MM.1S (cell line): Measurements from ENCODE around the gene SH2D4B.

ENCODE experiments used
- DNase-seq: peaks from one replicate; pipeline ENCODE4 v3.0.0-alpha.2; 2015
- H2AFZ ChIP-seq: fragments of 300-600 bp; sonication (generic); 2 replicates; pipeline ENCODE4 v1.6.0; 2016; ENCODE audit warnings: antibody characterized with exemption, low read length
- H3F3A ChIP-seq: fragments of 300-600 bp; sonication (generic); 2 replicates; pipeline ENCODE4 v1.6.1; 2016; ENCODE audit warnings: mild to moderate bottlenecking, antibody characterized with exemption, low read length, moderate library complexity, mixed read lengths; ENCODE audit not compliant: insufficient read depth
- H3K27ac ChIP-seq: fragments of 300-600 bp; sonication (generic); 2 replicates; pipeline ENCODE4 v1.5.1; 2016; ENCODE audit warnings: mild to moderate bottlenecking, low read length
- H3K27me3 ChIP-seq: fragments of 300-600 bp; sonication (generic); replicated peaks from 2 replicates; pipeline ENCODE4 v1.6.0; 2016; ENCODE audit warnings: low read length; ENCODE audit not compliant: insufficient read depth
- H3K36me3 ChIP-seq: fragments of 300-600 bp; sonication (generic); replicated peaks from 2 replicates; pipeline ENCODE4 v1.6.1; 2016; ENCODE audit warnings: mild to moderate bottlenecking, low read length, mixed read lengths; ENCODE audit not compliant: insufficient read depth
- H3K4me1 ChIP-seq: fragments of 300-600 bp; sonication (generic); 2 replicates; pipeline ENCODE4 v1.6.1; 2016; ENCODE audit warnings: low read length, mixed read lengths
- H3K4me2 ChIP-seq: fragments of 300-600 bp; sonication (generic); 2 replicates; pipeline ENCODE4 v1.6.0; 2016; ENCODE audit warnings: low read depth, low read length
- H3K4me3 ChIP-seq: fragments of 300-600 bp; sonication (generic); 2 replicates; pipeline ENCODE4 v1.5.1; 2016; ENCODE audit warnings: low read length, mixed read lengths
- H3K79me2 ChIP-seq: fragments of 300-600 bp; sonication (generic); 2 replicates; pipeline ENCODE4 v1.6.1; 2016; ENCODE audit warnings: mixed run types, low read length, mixed read lengths
- H3K9ac ChIP-seq: fragments of 300-600 bp; sonication (generic); 2 replicates; pipeline ENCODE4 v1.6.1; 2016; ENCODE audit warnings: low read length, mixed read lengths
- H3K9me2 ChIP-seq: fragments of 300-600 bp; sonication (generic); replicated peaks from 2 replicates; pipeline ENCODE4 v1.6.1; 2016; ENCODE audit warnings: mild to moderate bottlenecking, low read length, mixed read lengths; ENCODE audit not compliant: insufficient read depth
- H3K9me3 ChIP-seq: fragments of 300-600 bp; sonication (generic); replicated peaks from 2 replicates; pipeline ENCODE4 v1.6.1; 2016; ENCODE audit warnings: mild to moderate bottlenecking, low read length, mixed read lengths; ENCODE audit not compliant: insufficient read depth
- H4K20me1 ChIP-seq: fragments of 300-600 bp; sonication (generic); 2 replicates; pipeline ENCODE4 v1.6.1; 2016; ENCODE audit warnings: mild to moderate bottlenecking, low read length, moderate library complexity, mixed read lengths; ENCODE audit not compliant: insufficient read depth
- CTCF ChIP-seq: fragments of 300-600 bp; sonication (generic); IDR thresholded peaks from 2 replicates; pipeline ENCODE4 v1.5.1; 2016; ENCODE audit warnings: antibody characterized with exemption, low read length, mixed read lengths
- EZH2 ChIP-seq: fragments of 300-600 bp; sonication (generic); optimal IDR thresholded peaks from 2 replicates; pipeline ENCODE3; 2017; ENCODE audit warnings: low read depth, mild to moderate bottlenecking, antibody characterized with exemption, low read length, mixed read lengths
- EZH2phosphoT487 ChIP-seq: fragments of 300-600 bp; sonication (generic); IDR thresholded peaks from 2 replicates; pipeline ENCODE4 v1.6.1; 2018; ENCODE audit warnings: antibody characterized with exemption, low read length

The SH2D4B gene

GRCh38 chr10:80599424-80599847, 61.7 kb downstream of the SH2D4B start:
- no peaks in the 10 kb centered on the region for H3K27me3 ChIP-seq

GRCh38 chr10:80600256-80600655, 62.6 kb downstream of the SH2D4B start:
- Histone ChIP-seq H4K20me1 (no peaks in the 10 kb centered on the region), H3K27ac (no peak overlapping the region), H3K4me1 (no peaks in the 10 kb centered on the region), H3K36me3 (no peaks in the 10 kb centered on the region), H3K4me2 (no peak overlapping the region), H3K9me2 (no peaks in the 10 kb centered on the region), H3K79me2 (no peaks in the 10 kb centered on the region), H3K4me3 (no peak overlapping the region), H3K9ac (no peak overlapping the region), H3F3A (no peaks in the 10 kb centered on the region), H3K9me3 (no peaks in the 10 kb centered on the region), H2AFZ (no peak overlapping the region), H3K27me3 (no peaks in the 10 kb centered on the region)
- DNase-seq = no peak
- TF ChIP-seq CTCF (no peak), EZH2phosphoT487 (no peak), EZH2 (no peak)

More at GRCh38 chr10:80599424-80599847, 61.7 kb downstream of the SH2D4B start:
- Histone ChIP-seq H3K9ac (no peak overlapping the region), H2AFZ (no peak overlapping the region), H3K4me2 (no peak overlapping the region), H3K36me3 (no peaks in the 10 kb centered on the region), H3K4me1 (no peaks in the 10 kb centered on the region), H3K9me3 (no peaks in the 10 kb centered on the region), H4K20me1 (no peaks in the 10 kb centered on the region), H3K27ac (no peak overlapping the region), H3K79me2 (no peaks in the 10 kb centered on the region), H3K9me2 (no peaks in the 10 kb centered on the region), H3K4me3 (no peak overlapping the region), H3F3A (no peaks in the 10 kb centered on the region)
- peak; percentile 75 for TF ChIP-seq CTCF
- no peak for TF ChIP-seq EZH2
- DNase-seq = peak; percentile 35

GRCh38 chr10:80602881-80603280, 65.2 kb downstream of the SH2D4B start:
- H3K27ac ChIP-seq = no peak overlapping the region
- H3K36me3 ChIP-seq = no peaks in the 10 kb centered on the region
- TF ChIP-seq EZH2 (no peak), CTCF (no peak), EZH2phosphoT487 (no peak)
- H3K27me3 ChIP-seq = no peaks in the 10 kb centered on the region
- H3K9me2 ChIP-seq = no peaks in the 10 kb centered on the region
- H3K9ac ChIP-seq = no peak overlapping the region
- no peak overlapping the region for H2AFZ ChIP-seq
- H3K9me3 ChIP-seq = no peaks in the 10 kb centered on the region
- no peak overlapping the region for H3K4me3 ChIP-seq
- H3K79me2 ChIP-seq = no peaks in the 10 kb centered on the region
- DNase-seq = no peak
- H3F3A ChIP-seq = no peaks in the 10 kb centered on the region
- no peaks in the 10 kb centered on the region for H4K20me1 ChIP-seq
- no peaks in the 10 kb centered on the region for H3K4me1 ChIP-seq
- H3K4me2 ChIP-seq = no peak overlapping the region
